ENCODE data around the gene CDC14C.

- TF ChIP-seq CTCF (conservative IDR thresholded peaks at IDR 0.05 in 1 of 2, IDR thresholded peaks at IDR 0.05 in 1 of 2; ENCODE audit: extremely low read depth in 1 of 2, insufficient read depth in 1 of 2, low read depth in 1 of 2, low read length in 2 of 2) (no peak), EZH2 (IDR thresholded peaks at IDR 0.05; ENCODE audit: borderline replicate concordance, low read length) (no peak)
These were observed 38.6 kb downstream of the CDC14C start for GRCh38 chr7:48962821-48963505.
